ENCODE data around the gene CD300A.

The CD300A gene

GRCh38 chr17:74441537-74441936 lies 24.9 kb upstream of the CD300A start:
- no peak for DNase-seq

- DNase-seq, result no peak
Observed at GRCh38 chr17:74442291-74442669, 24.2 kb upstream of the CD300A start.

- DNase-seq, result no peak
Observed at GRCh38 chr17:74442670-74443515, 23.5 kb upstream of the CD300A start.

- no peak for DNase-seq
Observed at GRCh38 chr17:74443516-74444296, 22.7 kb upstream of the CD300A start.

GRCh38 chr17:74444406-74444805 lies 22.0 kb upstream of the CD300A start:
- DNase-seq, result no peak

- no peak for DNase-seq
Observed at GRCh38 chr17:74445158-74445557, 21.3 kb upstream of the CD300A start.

GRCh38 chr17:74446551-74447500 lies 19.6 kb upstream of the CD300A start:
- no peak for DNase-seq

- DNase-seq, result no peak
Observed at GRCh38 chr17:74447628-74448159, 18.7 kb upstream of the CD300A start.

- DNase-seq, result no peak
Observed at GRCh38 chr17:74448756-74449155, 17.7 kb upstream of the CD300A start.

GRCh38 chr17:74449306-74449705 lies 17.1 kb upstream of the CD300A start:
- DNase-seq, result no peak

- no peak for DNase-seq
Observed at GRCh38 chr17:74449773-74450172, 16.7 kb upstream of the CD300A start.

GRCh38 chr17:74450231-74450630 lies 16.2 kb upstream of the CD300A start:
- no peak for DNase-seq

- DNase-seq, result no peak
Observed at GRCh38 chr17:74450925-74451403, 15.5 kb upstream of the CD300A start.

- no peak for DNase-seq
Observed at GRCh38 chr17:74451557-74451956, 14.9 kb upstream of the CD300A start.

- DNase-seq, result no peak
Observed at GRCh38 chr17:74452033-74452840, 14.2 kb upstream of the CD300A start.

GRCh38 chr17:74452841-74453661 lies 13.4 kb upstream of the CD300A start:
- no peak for DNase-seq

- peak; percentile 55 for DNase-seq
Observed at GRCh38 chr17:74453665-74454196, 12.7 kb upstream of the CD300A start.

- no peak for DNase-seq
Observed at GRCh38 chr17:74454197-74455024, 12.0 kb upstream of the CD300A start.

GRCh38 chr17:74455025-74455545 lies 11.3 kb upstream of the CD300A start:
- DNase-seq, result no peak

All from T-helper 9 cell (primary cell).